ENCODE results near the gene OVCH2.
A peak's percentile ranks its signal among the peaks of the same experiment; 100 is the strongest.
"Not testable (repeated sequence)": the region's sequence is repeated elsewhere in the genome, so short reads cannot be mapped to it uniquely, and the experiment has no call there.

The OVCH2 gene

DNA sequence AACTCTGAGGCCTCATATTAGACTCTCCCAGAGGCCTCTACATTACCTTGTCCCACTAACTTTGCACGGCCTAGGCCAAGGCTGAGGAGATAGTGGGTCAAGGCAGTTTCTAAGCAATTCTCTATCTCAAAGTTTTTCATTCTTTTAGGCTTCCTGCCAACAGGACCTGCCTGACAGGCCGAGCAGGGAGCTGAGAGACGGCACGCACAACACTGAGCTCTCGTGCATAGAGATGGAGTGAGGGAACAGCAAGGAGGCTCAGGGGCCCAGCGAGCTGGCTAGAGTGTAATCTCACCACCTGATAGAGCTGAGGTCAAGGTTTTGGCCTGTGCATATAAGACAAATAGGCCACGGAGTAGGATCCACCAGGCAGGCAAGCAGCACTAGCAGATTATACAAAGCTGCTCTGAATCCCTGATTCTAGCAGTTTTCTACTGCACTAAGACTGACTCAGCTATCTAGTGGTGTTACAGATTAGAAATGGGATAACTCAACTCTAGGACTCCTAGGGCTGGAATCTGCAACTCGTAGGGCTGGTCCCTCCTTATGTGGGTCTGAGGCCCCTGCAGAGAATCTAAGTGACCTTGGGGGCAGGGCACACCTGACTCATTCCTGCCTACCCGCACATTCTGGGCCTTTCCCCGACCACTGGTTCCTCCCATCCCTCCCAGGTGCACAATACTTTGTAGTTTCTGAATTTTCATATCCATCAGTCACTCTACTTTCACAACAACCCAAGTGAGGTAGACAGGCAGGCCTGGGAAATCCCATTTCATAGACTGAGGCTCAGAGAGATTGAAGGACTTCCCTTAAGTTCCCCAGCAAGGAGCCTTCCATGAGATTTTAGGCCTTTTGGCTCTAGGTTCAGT, 34.7 kb downstream of the OVCH2 start:
- no peak for DNase-seq (ENCODE audit: low read depth)

- DNase-seq (ENCODE audit: low read depth): no peak
Observed at GRCh38 chr11:7670641-7671040, 35.6 kb downstream of the OVCH2 start.

DNA sequence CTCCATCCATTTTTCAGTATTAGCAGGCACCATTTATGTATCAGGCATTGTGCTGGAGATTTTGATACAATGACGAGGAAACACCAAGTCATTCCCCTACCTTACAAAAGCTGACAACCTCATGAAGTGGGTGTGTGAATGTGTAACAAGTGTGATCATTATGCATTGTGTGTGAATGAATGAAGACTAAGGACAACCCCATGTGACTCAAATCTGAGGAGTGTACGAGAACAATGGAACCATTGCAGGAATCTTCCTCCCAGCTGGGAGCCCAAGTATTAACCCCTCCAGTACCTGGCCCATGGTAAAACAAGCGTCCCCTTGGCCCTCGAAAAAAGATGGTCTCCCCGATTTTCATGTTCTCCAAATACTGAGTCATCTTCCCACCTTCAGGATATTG, 37.4 kb downstream of the OVCH2 start:
- no peak for DNase-seq (ENCODE audit: low read depth)

- no peak for DNase-seq (ENCODE audit: low read depth)
Observed at GRCh38 chr11:7668464-7668863, 37.8 kb downstream of the OVCH2 start.

DNA sequence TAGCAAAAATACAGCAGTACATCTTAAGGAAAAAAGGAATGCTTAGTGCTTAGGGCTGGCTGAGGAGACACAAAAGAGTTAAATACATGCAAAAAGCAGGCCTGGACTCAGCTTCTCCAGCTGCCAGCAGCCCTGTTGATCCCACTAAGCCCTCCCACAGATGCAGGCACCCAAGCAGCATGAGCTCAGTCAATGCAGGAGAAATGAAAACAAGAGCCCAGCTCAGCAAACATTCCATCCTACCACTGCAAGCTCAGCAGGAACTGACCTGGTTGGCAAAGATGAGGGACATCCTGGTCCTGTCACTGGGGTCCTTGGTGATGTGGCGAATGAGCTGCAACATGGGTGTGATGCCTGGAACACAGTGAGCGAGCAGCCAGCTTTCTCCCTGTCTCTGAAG, 38.8 kb downstream of the OVCH2 start:
- DNase-seq (ENCODE audit: low read depth): no peak

DNA sequence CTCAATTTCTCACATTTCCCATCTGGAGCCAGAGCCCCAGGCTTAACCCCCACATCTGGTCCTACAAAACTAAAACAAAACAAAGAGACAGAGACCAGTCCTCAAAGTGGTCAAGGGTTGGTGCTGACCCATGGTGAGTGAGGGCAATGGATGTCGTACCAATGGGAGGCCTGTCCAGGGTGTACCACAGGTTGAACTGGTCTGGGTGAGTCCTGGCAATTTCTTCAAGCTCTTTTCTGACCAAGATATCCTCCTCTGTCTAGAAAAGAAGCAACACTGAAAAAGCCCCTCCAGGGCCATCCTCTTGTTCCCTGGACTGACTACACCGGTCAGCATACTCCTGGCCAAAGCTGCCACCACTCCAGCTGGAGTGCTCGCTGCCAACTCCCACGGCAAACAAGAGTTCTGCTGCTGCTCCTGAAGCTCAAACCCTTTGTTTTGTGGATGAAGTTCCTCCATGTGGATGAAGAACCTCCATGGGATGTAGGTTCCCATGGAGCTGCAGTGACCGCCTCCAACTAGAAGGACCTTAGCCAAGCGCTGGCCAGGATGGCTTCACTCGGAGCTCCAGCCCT, 39.9 kb downstream of the OVCH2 start:
- no peak for DNase-seq (ENCODE audit: low read depth)

DNA sequence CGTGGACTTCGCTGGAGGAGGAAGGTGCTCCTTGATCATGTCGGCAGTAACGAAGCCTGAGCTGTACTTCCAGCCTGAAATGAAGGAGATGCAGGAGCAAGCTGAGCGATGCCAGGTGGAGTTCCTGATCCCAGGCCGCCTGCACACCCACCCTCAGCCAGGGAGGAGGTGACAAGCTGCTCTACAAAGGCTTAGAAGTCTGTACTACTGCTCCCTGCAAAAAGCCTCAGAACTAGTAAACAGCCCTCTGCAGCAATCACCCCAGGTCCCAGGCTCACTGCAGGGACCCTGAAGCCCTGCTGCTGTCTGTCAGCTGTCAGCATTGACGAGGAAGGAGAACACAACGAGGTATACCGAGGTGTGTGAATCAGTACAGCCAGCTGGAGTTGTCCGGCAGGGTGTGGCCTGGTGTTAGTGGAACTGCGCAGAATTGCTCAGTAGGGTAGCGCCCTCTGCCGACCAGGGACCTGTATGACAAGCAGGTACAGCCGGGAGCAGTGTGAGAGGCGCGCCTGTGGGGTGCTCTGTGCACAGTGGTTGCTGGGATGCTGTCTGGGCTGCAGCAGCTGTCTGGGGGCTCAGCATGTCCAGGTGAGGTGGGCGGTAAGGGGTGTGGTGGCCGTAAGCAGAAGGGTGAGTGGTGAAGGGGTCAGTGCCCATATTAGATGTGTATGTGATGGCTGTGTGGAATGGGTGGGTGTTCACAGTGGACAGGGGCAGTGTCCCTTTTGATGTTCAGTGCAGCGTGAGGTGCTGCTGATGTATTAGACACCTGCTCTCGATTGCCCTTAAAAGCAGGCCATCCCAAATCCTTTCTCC, 40.6 kb downstream of the OVCH2 start:
- DNase-seq (ENCODE audit: low read depth): peak; percentile 42

GRCh38 chr11:7664867-7665266, 41.4 kb downstream of the OVCH2 start:
- no peak for DNase-seq (ENCODE audit: low read depth)

DNA sequence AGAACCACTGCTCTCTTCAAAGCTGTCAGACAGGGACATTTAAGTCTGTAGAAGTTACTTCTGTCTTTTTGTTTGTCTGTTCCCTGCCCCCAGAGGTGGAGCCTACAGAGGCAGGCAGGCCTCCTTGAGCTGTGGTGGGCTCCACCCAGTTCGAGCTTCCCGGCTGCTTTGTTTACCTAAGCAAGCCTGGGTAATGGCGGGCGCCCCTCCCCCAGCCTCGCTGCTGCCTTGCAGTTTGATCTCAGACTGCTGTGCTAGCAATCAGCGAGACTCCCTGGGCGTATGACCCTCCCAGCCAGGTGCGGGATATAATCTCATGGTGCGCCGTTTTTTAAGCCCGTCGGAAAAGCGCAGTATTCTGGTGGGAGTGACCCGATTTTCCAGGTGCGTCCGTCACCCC, 42.7 kb downstream of the OVCH2 start:
- DNase-seq (ENCODE audit: low read depth): not testable (repeated sequence)

GRCh38 chr11:7657306-7658025, 48.8 kb downstream of the OVCH2 start:
- DNase-seq (ENCODE audit: low read depth): peak; percentile 57

- DNase-seq (ENCODE audit: low read depth): no peak
Observed at GRCh38 chr11:7656704-7657103, 49.6 kb downstream of the OVCH2 start.

GRCh38 chr11:7655253-7656217, 50.7 kb downstream of the OVCH2 start:
- DNase-seq (ENCODE audit: low read depth): no peak

- DNase-seq (ENCODE audit: low read depth): no peak
Observed at GRCh38 chr11:7654195-7654705, 52.0 kb downstream of the OVCH2 start.

DNA sequence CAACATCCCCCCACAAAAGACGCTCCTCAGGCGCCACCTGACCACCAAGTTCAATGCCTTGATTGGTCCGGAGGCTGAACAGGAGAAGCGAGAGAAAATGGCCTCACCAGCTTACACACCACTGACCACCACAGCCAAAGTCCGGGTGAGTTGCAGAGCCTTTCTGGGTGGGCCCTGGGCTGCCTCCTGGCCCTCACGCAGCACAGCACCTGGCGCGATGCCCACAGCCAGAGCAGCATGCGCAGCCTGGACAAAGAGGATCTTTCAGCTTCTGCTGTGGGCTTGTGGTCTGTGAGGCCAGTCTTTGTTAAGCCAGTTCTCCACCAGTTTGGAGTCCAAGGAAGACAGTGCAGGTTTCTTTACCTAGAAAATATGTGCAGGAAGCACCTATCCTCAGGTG, 54.6 kb downstream of the OVCH2 start:
- no peak for DNase-seq (ENCODE audit: low read depth)

DNA sequence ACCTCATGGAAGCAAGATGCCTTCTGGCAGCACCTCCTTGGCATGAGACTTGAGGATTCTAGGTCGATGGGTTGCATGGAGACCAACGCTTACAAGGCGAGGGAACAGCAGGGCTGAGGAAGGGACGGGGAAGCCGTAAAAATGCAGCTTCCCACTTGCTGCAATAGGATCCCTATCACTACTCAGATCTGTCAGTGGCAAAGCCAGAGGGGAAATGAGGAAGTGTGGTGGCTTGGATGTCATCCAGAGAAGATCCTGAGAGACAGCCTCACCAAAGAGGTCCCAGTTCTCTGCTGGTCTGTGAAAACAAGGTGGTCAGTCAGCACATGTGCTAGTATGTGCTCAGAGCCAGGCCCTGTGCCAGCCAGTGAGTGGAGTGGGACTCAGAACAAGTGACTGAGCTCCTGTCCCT, 55.1 kb downstream of the OVCH2 start:
- peak; percentile 17 for DNase-seq (ENCODE audit: low read depth)

GRCh38 chr11:7648264-7648663, 58.0 kb downstream of the OVCH2 start:
- DNase-seq (ENCODE audit: low read depth): no peak

DNA sequence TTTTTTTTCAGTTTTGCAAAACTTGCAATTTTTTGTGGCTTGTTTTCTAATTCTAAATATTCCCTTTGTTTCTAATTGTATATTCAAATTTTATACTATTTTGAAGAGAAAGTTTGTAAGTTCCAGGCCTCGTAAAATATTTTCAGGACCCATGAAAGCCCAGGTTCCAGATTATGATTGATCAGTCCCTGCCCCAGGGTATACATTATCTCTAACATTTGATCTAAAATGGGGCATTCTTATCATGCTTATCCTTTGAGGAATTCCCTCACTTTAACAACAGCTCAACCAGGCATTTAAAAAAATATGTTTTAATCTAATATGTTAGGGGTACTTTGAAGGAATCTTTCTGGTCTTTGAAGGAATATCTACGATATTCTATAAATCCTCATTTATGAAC, 59.4 kb downstream of the OVCH2 start:
- no peak for DNase-seq (ENCODE audit: low read depth)

DNA sequence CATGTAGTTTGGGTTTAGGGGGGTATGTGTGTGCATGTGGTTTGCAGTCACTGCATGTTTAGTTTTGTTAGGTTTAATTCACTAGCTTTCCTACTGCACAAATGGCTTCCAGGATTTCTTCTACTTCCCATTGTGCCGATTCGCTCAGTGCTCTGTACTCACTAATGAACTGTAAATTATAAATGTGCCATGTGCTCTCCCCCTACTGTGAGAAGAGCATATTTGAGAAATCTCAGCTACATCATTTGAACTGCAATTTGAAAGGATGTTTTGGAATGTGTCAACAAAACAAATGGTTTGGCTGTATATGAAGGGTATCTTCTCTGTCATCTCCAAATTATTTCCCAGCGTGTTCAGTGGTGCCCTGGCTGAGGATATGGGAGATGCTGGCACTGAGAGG, 61.1 kb downstream of the OVCH2 start:
- no peak for DNase-seq (ENCODE audit: low read depth)

DNA sequence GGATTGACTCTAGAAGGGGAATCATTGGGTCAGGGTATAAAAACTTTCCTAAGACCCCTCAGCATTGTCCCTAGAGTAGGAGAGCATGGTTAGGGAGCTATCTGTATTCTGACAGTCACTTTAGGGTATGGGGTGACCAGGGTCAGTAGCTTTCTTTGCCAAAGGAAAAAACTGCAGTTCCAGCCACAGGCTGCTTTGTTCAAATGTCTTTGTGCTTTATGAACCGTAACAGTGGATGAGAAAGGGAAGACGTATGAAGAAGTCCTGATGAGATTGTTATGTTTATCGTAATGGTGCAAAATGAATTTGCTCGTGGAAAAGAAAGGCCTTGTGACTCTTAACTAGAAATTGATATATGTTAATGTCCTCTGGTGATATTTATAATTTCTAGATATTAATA, 63.0 kb downstream of the OVCH2 start:
- DNase-seq (ENCODE audit: low read depth): no peak

GRCh38 chr11:7642747-7643146, 63.5 kb downstream of the OVCH2 start:
- DNase-seq (ENCODE audit: low read depth): no peak

GRCh38 chr11:7640816-7641215, 65.5 kb downstream of the OVCH2 start:
- no peak for DNase-seq (ENCODE audit: low read depth)

All from GM04504 (cell line).